ENCODE measurements around the gene CACHD1.

CACHD1 gene

DNA sequence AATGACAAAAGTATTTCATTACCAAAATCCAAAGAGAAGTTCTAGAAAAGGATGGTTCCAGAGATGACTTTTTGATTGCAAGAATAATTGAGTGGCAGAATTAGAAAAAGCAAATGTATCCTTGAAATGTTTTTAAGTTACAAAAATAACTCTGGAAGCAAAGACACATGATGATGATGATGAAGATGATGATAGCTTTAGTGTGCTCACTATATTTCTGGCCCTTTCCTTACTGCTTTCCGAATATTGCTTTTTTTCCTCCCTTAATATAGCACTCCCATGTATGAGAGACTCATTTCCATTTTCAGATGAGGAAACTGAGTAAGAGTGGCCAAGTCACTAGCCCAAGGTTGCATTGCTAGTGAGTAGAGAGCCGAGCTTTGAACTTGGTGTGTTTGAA lies 54.7 kb downstream of the CACHD1 start:
- no peak for DNase-seq (ENCODE audit: low read depth)
- H3K4me3 ChIP-seq (ENCODE audit: low read depth, low read length), result no peak overlapping the region
- TF ChIP-seq POLR2A (IDR thresholded peaks at IDR 0.05; ENCODE audit: extremely low read depth, insufficient read length) (no peak), MYC (IDR thresholded peaks at IDR 0.05; ENCODE audit: low read depth, low read length) (no peak)
- TF ChIP-seq, protein P1, sequence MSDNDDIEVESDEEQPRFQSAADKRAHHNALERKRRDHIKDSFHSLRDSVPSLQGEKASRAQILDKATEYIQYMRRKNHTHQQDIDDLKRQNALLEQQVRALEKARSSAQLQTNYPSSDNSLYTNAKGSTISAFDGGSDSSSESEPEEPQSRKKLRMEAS (IDR thresholded peaks at IDR 0.05; ENCODE audit: low read depth, low read length), result no peak
- TF ChIP-seq, protein P2, sequence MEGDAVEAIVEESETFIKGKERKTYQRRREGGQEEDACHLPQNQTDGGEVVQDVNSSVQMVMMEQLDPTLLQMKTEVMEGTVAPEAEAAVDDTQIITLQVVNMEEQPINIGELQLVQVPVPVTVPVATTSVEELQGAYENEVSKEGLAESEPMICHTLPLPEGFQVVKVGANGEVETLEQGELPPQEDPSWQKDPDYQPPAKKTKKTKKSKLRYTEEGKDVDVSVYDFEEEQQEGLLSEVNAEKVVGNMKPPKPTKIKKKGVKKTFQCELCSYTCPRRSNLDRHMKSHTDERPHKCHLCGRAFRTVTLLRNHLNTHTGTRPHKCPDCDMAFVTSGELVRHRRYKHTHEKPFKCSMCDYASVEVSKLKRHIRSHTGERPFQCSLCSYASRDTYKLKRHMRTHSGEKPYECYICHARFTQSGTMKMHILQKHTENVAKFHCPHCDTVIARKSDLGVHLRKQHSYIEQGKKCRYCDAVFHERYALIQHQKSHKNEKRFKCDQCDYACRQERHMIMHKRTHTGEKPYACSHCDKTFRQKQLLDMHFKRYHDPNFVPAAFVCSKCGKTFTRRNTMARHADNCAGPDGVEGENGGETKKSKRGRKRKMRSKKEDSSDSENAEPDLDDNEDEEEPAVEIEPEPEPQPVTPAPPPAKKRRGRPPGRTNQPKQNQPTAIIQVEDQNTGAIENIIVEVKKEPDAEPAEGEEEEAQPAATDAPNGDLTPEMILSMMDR (IDR thresholded peaks at IDR 0.05; ENCODE audit: low read depth, low read length), result no peak

DNA sequence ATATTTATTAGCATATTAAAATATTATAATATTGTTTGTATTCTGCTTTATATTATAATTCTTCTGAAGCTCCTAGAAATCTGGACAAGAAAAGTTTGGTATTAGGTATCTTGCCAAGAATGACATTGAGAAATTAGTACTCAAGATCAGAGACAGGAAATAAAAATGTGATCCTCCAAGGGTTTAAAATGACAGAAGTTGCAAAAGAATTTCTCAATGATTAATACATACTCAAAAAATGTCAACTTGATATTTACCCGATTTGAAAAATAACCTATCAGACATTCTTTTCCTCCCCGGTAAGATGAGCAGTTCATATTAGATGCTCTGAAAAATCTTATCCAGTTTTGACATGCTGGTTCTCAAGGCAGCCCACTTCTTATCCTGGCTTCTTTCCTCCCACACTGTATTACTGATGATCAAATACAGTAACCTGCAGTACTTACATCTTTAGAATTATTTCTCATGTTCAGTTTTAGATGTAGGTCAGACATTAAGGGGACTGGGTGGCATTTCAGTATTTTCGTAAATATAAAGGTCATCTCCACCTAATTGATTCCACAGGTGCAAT lies 55.3 kb downstream of the CACHD1 start:
- DNase-seq (ENCODE audit: low read depth), result no peak
- H3K4me3 ChIP-seq (ENCODE audit: low read depth, low read length), result no peak overlapping the region
- TF ChIP-seq, protein P2 (IDR thresholded peaks at IDR 0.05; ENCODE audit: low read depth, low read length), result no peak
- TF ChIP-seq, protein P1 (IDR thresholded peaks at IDR 0.05; ENCODE audit: low read depth, low read length), result no peak
- TF ChIP-seq POLR2A (IDR thresholded peaks at IDR 0.05; ENCODE audit: extremely low read depth, insufficient read length) (no peak), MYC (IDR thresholded peaks at IDR 0.05; ENCODE audit: low read depth, low read length) (no peak)

DNA sequence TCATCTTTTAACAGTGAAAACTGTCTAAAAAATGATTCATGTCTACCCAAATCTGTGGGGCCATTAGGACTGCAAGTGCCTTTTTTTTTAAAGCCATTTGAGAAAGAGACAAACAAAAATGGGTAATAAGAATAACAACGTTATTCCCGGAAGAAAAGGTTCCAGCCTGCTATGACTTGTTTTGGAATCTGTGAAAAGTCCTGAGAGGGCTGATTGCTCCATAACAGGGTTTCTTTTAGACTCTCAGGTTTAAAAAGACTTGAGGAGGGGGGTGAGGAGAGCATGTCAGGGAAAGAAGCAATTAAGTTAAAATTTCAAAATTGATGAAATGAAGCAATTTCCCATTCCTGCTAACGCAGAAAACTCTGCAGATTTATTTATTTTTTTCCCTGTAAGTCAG lies 56.4 kb downstream of the CACHD1 start:
- TF ChIP-seq, protein P1 (IDR thresholded peaks at IDR 0.05; ENCODE audit: low read depth, low read length), result no peak
- TF ChIP-seq MYC (IDR thresholded peaks at IDR 0.05; ENCODE audit: low read depth, low read length) (no peak), POLR2A (IDR thresholded peaks at IDR 0.05; ENCODE audit: extremely low read depth, insufficient read length) (no peak)
- TF ChIP-seq, protein P2 (IDR thresholded peaks at IDR 0.05; ENCODE audit: low read depth, low read length), result no peak
- no peak for DNase-seq (ENCODE audit: low read depth)
- H3K4me3 ChIP-seq (ENCODE audit: low read depth, low read length), result no peak overlapping the region

DNA sequence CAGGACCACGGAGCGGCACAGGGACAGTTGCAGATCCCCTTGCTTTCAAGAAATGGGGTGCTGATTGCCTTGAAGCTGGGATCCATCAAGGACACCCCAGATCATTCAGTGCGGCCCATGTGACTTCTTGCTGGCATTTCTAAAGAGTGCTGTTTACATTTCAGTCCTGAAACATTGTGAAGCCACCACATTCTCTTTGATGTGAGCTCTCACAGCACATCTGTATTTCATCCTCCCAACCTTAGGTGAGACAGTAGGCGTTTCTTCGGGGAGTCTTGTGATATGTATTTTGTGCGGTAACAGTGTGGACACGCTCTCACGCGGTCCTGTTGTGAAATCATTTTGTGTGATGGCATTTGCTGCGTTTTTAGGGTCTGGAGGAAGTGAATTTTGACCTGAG lies 57.2 kb downstream of the CACHD1 start:
- no peak for DNase-seq (ENCODE audit: low read depth)
- no peak overlapping the region for H3K4me3 ChIP-seq (ENCODE audit: low read depth, low read length)
- TF ChIP-seq MYC (IDR thresholded peaks at IDR 0.05; ENCODE audit: low read depth, low read length), result no peak
- no peak for TF ChIP-seq POLR2A (IDR thresholded peaks at IDR 0.05; ENCODE audit: extremely low read depth, insufficient read length)
- TF ChIP-seq, protein P1 (IDR thresholded peaks at IDR 0.05; ENCODE audit: low read depth, low read length), result no peak
- TF ChIP-seq, protein P2 (IDR thresholded peaks at IDR 0.05; ENCODE audit: low read depth, low read length), result no peak

DNA sequence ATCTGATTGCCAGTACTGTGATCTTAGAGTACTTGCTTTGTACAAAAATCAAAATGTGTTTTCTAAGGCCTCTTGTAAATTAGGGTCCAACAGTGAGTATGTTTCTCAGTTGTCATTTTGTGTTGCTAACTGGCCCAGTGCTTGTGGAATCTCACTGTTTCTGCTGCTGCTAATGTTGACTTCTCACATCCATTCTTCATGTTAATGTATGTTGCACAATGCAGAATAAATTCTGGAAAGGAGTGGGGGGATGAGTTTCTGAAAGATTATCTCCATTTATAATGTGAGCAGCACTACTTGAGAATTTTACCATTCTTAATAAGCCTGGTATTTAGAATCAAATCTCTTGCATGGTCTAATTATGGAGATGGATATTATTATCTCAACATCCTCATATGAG lies 57.9 kb downstream of the CACHD1 start:
- TF ChIP-seq, protein P2 (IDR thresholded peaks at IDR 0.05; ENCODE audit: low read depth, low read length), result no peak
- TF ChIP-seq MYC (IDR thresholded peaks at IDR 0.05; ENCODE audit: low read depth, low read length) (no peak), POLR2A (IDR thresholded peaks at IDR 0.05; ENCODE audit: extremely low read depth, insufficient read length) (no peak)
- TF ChIP-seq, protein P1 (IDR thresholded peaks at IDR 0.05; ENCODE audit: low read depth, low read length), result no peak
- DNase-seq (ENCODE audit: low read depth), result no peak
- H3K4me3 ChIP-seq (ENCODE audit: low read depth, low read length), result no peak overlapping the region

Measured in NB4 (cell line).